K562 (cell line): ENCODE measurements around the gene SLC29A2.

Experiments
- BMI1 ChIP-seq: fragments of 150-350 bp; IDR thresholded peaks from 2 replicates; pipeline ENCODE4 v1.6.1; 2014; ENCODE audit warnings: low read length
- NR2C2 ChIP-seq, 2 experiments: fragments of 200-800 bp in 1 of 2; sonication (Bioruptor generic) in 1 of 2; sonication (generic) in 1 of 2; formaldehyde crosslinking in 1 of 2; IDR thresholded peaks; 2 replicates each; pipeline versions ENCODE4 v1.6.1 to v1.8.0; 2016 to 2022; ENCODE audit warnings: mild to moderate bottlenecking in 1 of 2, missing compliant biosample characterization in 1 of 2, missing genetic modification characterization in 1 of 2, missing genetic modification reagents in 1 of 2
- POLR2AphosphoS5 ChIP-seq: IDR thresholded peaks from 2 replicates; pipeline ENCODE4 v1.6.1; 2011; ENCODE audit warnings: mild to moderate bottlenecking, low read depth, low read length, moderate library complexity; ENCODE audit not compliant: control insufficient read depth, insufficient read depth
- POLR2H ChIP-seq: IDR thresholded peaks from 2 replicates; pipeline ENCODE4 v1.6.1; 2016; ENCODE audit warnings: missing genetic modification characterization, low read depth, mild to moderate bottlenecking, control low read depth, missing compliant biosample characterization, moderate library complexity
- RNF2 ChIP-seq: sonication (generic); IDR thresholded peaks from 2 replicates; pipeline ENCODE4 v1.6.1; 2016
- SNRNP70 ChIP-seq: fragments of 200-400 bp; formaldehyde crosslinking; optimal IDR thresholded peaks from 2 replicates; pipeline ENCODE3; 2017; ENCODE audit warnings: low read depth, low read length
- ZNF586 ChIP-seq: fragments of 450-650 bp; formaldehyde crosslinking; conservative IDR thresholded peaks from 2 replicates; pipeline ENCODE4 v1.4.0; 2020; ENCODE audit warnings: mild to moderate bottlenecking, moderate library complexity

DNA sequence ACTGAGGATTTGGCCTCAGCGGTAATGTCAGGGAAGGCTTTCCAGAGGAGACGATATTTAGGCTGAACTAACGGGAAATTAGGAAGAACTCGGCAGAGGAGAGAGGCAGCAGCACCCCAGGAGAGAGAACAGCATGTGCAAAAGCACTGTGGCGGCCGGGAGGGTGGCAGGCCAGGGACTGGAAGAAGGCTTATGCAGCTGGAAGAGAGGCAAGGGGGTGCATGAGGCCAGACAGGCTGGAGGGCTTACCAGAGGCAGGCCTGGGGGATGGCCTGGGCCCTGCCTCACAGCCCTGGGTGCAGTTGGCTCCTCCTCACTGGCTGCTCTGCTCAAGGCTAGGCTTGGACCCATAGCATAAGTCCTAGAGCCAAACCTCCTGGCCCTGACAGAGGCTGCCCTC, 41.6 kb upstream of the SLC29A2 start:
- TF ChIP-seq POLR2H (no peak), BMI1 (no peak), RNF2 (no peak), SNRNP70 (no peak), POLR2AphosphoS5 (no peak), ZNF586 (no peak), NR2C2 (CRISPR knock-in tag; IDR thresholded peaks at IDR 0.05) (no peak), NR2C2 (tag; IDR thresholded peaks at IDR 0.05) (no peak)
